ENCODE measurements around the gene CHST11.

DNA sequence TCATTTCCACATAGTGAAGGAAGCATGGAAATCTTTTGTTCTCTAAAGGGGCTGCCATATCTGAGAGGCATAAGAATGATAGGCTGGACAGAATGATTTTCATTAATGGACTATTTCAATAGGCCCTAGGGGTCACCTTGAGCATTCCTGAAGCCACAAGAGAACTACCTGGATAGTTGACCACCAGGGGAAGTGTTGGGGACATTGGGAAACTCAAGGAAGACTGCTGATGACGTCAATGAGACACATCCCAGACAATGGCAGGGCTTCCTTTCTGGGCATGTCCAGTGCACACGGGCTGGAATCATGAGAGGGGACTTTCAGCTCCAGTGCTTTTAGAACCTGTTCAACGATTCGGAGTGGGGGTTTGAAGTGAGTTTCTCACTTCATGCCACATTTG, 48.8 kb upstream of the CHST11 start:
- TF ChIP-seq, protein P1, sequence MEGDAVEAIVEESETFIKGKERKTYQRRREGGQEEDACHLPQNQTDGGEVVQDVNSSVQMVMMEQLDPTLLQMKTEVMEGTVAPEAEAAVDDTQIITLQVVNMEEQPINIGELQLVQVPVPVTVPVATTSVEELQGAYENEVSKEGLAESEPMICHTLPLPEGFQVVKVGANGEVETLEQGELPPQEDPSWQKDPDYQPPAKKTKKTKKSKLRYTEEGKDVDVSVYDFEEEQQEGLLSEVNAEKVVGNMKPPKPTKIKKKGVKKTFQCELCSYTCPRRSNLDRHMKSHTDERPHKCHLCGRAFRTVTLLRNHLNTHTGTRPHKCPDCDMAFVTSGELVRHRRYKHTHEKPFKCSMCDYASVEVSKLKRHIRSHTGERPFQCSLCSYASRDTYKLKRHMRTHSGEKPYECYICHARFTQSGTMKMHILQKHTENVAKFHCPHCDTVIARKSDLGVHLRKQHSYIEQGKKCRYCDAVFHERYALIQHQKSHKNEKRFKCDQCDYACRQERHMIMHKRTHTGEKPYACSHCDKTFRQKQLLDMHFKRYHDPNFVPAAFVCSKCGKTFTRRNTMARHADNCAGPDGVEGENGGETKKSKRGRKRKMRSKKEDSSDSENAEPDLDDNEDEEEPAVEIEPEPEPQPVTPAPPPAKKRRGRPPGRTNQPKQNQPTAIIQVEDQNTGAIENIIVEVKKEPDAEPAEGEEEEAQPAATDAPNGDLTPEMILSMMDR (IDR thresholded peaks at IDR 0.05) = no peak
- TF ChIP-seq ZFX (IDR thresholded peaks at IDR 0.05; ENCODE audit: borderline replicate concordance) = no peak

Measured in 22Rv1 (cell line).